TTC549 (cell line): Measurements from ENCODE around the gene NIT1.

Experiments used
- FAIRE-seq: peaks from 2 replicates; lab custom pipeline; 2012; peaks lifted over from hg19 to GRCh38; lab: Jason Lieb, UNC

The NIT1 gene

DNA sequence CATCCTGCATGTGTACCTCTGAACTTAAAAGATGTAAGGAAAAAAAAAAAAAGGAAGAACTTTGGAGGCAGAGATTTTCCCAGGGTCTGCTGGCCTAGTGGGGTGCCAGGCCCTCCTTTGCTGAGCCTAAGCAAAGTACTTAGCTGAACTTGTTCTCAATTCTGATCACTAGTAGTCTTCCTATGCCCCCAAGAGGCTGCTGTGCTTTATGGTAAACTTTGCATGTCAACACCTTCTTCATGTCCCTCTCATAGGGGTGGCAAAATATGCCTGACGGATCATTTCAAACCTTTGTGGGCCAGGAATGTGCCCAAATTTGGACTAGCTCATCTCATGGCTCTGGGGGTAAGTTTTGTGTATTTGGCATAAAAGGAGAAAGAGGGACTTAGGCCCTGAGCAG lies 40.0 kb downstream of the NIT1 start:
- no peak for FAIRE-seq

DNA sequence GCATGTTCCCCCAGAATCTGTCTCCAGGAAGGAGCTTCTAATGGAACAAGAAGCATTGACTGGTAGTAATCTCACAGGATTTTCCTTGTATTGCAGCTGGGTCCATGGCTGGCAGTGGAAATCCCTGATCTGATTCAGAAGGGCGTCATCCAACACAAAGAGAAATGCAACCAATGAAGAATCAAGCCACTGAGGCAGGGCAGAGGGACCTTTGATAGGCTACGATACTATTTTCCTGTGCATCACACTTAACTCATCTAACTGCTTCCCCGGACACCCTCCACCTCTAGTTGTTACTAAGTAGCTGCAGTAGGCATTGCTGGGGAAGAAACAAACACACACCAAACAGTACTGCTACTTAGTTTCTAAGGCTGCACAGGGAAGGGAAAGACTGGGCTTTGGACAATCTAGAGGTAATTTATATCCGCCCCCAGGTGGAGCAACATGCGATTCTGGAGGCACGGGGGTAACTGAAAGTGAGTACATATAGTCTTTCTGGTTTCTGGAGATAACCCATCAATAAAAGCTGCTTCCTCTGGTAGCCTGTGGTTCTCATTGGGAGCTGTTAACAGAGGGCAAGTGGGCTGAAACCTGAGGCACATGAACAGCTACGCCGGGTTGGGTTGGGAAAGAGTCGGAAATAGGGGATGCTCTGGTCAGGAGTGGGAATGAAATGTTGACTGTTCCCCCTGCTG lies 40.6 kb downstream of the NIT1 start:
- no peak for FAIRE-seq

DNA sequence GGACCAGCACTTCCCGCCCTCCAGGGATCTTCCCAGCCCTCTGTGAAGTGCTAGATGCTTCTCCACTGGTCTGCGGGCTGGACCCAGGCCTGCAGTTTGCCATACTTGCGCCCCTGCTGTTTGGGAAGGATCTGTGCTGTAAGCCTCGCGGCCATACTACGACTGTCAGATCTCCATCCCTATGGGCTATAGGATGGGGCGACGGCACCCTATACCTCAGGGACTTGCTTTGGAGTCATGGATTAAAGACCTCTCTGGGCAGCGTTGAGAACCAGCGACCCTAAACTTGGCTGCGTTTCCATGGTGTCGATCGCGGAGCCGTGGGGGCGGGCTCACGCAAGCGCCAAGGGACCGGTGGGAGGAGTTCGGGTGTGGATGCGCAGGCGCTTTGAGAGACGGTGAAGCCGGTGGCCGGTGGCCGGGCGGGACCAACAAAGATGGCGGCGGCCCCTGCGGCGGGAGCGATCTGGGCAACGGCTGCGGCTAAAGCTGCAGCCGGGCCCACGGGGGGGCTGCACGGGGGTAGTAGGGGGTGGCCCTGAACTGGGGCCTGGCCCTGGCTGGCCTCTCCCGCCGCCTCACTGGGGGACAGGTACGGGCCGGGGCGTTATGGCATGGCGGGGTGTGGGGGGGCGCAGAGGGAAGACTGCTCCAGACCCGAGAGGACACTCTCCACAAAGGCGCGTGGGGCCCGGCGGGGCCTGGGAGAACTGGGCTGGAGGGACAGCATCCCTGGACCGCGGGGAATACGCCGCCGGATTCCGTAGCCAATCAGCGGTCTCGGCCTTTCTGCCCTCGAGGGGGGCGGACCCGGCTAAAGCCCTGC lies 41.4 kb downstream of the NIT1 start, which contains the start of gene USP21:
USP21 (plus strand) TSS at position 414 of the 826 bp plus-strand sequence. CDS start 1,141 bp downstream, outside the sequence.
- FAIRE-seq, result peak; percentile 37

- FAIRE-seq, result no peak
Measured at GRCh38 chr1:161159913-161160243, 42.0 kb downstream of the NIT1 start.

GRCh38 chr1:161160671-161161145 lies 42.8 kb downstream of the NIT1 start:
- FAIRE-seq, result no peak

GRCh38 chr1:161161652-161162051 lies 43.7 kb downstream of the NIT1 start:
- no peak for FAIRE-seq

GRCh38 chr1:161162052-161162451 lies 44.1 kb downstream of the NIT1 start:
- no peak for FAIRE-seq

DNA sequence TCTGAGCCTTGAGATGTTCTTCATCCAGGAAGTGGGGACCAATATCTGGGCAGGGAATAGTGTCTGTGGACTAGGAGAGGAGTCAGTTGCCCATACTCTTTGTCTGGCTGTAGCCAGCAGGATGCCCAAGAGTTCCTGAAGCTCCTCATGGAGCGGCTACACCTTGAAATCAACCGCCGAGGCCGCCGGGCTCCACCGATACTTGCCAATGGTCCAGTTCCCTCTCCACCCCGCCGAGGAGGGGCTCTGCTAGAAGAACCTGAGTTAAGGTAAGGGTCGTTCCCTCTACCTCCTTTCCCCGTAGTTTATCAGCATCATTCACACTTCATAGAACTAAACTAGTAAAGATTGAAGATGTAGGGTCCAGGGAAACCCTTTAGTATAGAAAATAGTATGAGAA lies 44.9 kb downstream of the NIT1 start:
- no peak for FAIRE-seq

DNA sequence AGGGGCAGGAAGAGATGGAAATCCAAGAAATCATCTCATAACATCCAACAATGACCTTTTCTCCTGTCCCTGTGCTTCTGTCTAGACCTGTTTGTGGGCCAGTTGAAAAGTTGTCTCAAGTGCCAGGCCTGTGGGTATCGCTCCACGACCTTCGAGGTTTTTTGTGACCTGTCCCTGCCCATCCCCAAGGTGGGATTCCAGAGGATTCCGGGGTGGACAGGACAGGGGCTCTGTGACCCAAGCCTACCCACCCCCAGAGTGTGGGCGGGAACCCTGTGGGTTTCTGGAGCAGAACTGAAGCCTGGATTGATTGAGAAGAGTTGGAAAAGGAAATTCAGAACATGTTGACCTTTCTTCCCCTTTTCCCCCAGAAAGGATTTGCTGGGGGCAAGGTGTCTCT lies 45.9 kb downstream of the NIT1 start:
- no peak for FAIRE-seq

DNA sequence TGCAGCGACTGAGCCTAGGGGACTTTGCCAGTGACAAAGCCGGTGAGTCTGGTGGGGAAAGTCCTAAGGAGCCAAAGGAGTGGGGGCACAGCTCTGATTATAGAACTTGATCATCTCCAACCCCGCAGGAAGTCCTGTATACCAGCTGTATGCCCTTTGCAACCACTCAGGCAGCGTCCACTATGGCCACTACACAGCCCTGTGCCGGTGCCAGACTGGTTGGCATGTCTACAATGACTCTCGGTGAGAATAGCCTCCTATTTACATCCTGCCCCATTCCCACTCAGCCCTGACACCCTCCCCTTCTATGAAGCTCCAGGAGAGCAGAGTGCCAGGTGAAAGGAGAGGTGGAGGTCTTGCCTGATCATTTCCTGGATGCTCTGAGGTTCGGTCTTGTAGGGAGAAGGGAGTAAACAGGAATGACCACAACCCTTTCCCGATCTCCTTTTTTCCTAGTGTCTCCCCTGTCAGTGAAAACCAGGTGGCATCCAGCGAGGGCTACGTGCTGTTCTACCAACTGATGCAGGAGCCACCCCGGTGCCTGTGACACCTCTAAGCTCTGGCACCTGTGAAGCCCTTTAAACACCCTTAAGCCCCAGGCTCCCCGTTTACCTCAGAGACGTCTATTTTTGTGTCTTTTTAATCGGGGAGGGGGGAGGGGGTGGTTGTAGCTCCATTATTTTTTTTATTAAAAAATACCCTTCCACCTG lies 47.2 kb downstream of the NIT1 start:
- no peak for FAIRE-seq

GRCh38 chr1:161165742-161166668 lies 48.1 kb downstream of the NIT1 start, which contains the start of gene PPOX:
TSS of gene PPOX (plus strand) at chr1:161166426. CDS start at chr1:161166848, 422 bp downstream.
- FAIRE-seq, result peak; percentile 98

DNA sequence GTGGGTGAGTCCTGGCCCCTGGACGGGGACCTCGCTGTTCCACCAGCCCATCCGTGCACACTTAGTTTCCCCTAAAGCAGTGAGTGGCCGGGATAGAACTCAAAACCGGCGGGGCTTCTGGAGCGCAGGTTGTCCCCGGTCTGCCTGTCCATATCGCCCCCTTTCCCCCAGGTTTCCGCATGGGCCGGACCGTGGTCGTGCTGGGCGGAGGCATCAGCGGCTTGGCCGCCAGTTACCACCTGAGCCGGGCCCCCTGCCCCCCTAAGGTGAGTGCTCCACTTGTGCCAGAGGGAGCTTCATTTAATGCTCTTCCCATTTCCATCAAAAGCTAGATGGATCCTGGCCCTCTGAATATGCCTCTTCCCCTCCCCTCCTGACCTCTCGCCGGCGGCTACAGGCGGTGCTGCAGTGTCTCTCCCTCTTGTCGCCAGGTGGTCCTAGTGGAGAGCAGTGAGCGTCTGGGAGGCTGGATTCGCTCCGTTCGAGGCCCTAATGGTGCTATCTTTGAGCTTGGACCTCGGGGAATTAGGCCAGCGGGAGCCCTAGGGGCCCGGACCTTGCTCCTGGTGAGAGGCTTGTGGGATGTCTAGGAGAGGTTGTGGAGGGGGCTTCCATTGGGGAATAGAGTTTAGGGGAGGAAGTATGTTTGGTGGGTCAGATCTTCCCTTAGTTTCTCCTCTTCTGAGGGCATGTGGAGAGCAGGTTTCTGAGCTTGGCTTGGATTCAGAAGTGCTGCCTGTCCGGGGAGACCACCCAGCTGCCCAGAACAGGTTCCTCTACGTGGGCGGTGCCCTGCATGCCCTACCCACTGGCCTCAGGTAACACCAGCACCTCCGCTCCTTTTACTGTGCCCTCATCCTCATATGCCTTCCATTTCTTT lies 49.0 kb downstream of the NIT1 start:
- no peak for FAIRE-seq

GRCh38 chr1:161168906-161169305 lies 51.0 kb downstream of the NIT1 start:
- no peak for FAIRE-seq
